OCI-LY1 (cell line): ENCODE measurements around the gene THAP9.

ENCODE experiments used
- CTCF ChIP-seq: fragments of 200-600 bp; sonication (generic), shearing (Covaris generic); IDR thresholded peaks from 2 replicates; pipeline ENCODE4 v1.5.1; 2017; ENCODE audit warnings: mild to moderate bottlenecking, antibody characterized with exemption, low read length, moderate library complexity, mixed read lengths
- EZH2 ChIP-seq: fragments of 200-600 bp; sonication (generic), shearing (Covaris generic); IDR thresholded peaks from 2 replicates; pipeline ENCODE4 v1.8.0; 2017; ENCODE audit warnings: borderline replicate concordance, mixed run types, mild to moderate bottlenecking, antibody characterized with exemption, low read length, moderate library complexity, mixed read lengths

- TF ChIP-seq CTCF = no peak
- TF ChIP-seq EZH2 = no peak
Observed at GRCh38 chr4:82890528-82890900, 10.0 kb upstream of the THAP9 start.
